Astrocyte of the hippocampus (primary cell): ENCODE data around the gene PROSER2.

Experiments
- DNase-seq: peaks from one replicate; pipeline ENCODE4 v3.0.0; 2011; ENCODE audit warnings: low read depth, low spot score

PROSER2 gene

GRCh38 chr10:11869219-11869618 lies 46.1 kb downstream of the PROSER2 start:
- DNase-seq = no peak

GRCh38 chr10:11869743-11870460 lies 46.7 kb downstream of the PROSER2 start:
- DNase-seq = peak; percentile 53

GRCh38 chr10:11870461-11870780 lies 47.3 kb downstream of the PROSER2 start:
- no peak for DNase-seq

- no peak for DNase-seq
Observed at GRCh38 chr10:11870900-11871400, 47.8 kb downstream of the PROSER2 start.

GRCh38 chr10:11871466-11871865 lies 48.3 kb downstream of the PROSER2 start:
- no peak for DNase-seq

- DNase-seq = peak; percentile 65
Observed at GRCh38 chr10:11874568-11875493, 51.7 kb downstream of the PROSER2 start.

GRCh38 chr10:11875494-11876281 lies 52.5 kb downstream of the PROSER2 start:
- DNase-seq = peak; percentile 91

- no peak for DNase-seq
Observed at GRCh38 chr10:11876324-11876723, 53.2 kb downstream of the PROSER2 start.

- DNase-seq = no peak
Observed at GRCh38 chr10:11876805-11877590, 53.8 kb downstream of the PROSER2 start.

GRCh38 chr10:11877591-11877905 lies 54.4 kb downstream of the PROSER2 start:
- DNase-seq = no peak

- no peak for DNase-seq
Observed at GRCh38 chr10:11878776-11879175, 55.6 kb downstream of the PROSER2 start.

- no peak for DNase-seq
Observed at GRCh38 chr10:11879387-11880094, 56.4 kb downstream of the PROSER2 start.

- no peak for DNase-seq
Observed at GRCh38 chr10:11880151-11881029, 57.2 kb downstream of the PROSER2 start.

- DNase-seq = no peak
Observed at GRCh38 chr10:11881030-11881476, 57.9 kb downstream of the PROSER2 start.

GRCh38 chr10:11881477-11882417 lies 58.6 kb downstream of the PROSER2 start:
- no peak for DNase-seq

GRCh38 chr10:11882646-11883375 lies 59.7 kb downstream of the PROSER2 start:
- DNase-seq = no peak

GRCh38 chr10:11884706-11885423 lies 61.7 kb downstream of the PROSER2 start:
- no peak for DNase-seq
